RWPE1 (cell line): Measurements from ENCODE around the gene LZTS2.

Experiments used
- CTCF ChIA-PET: fragments of 350-600 bp; sonication (Branson Sonifier 250); formaldehyde crosslinking; extraction: SDS; loops from one replicate; lab custom pipeline; 2021; lab: Yijun Ruan, JAX
- POLR2A ChIA-PET: fragments of 400-600 bp; formaldehyde crosslinking; extraction: SDS; loops from one replicate; lab custom pipeline; 2020; ENCODE audit warnings: antibody characterized with exemption; ENCODE audit not compliant: low non-redundant PET; lab: Yijun Ruan, JAX
- DNase-seq: peaks from one replicate; pipeline ENCODE4 v3.0.0; 2012; ENCODE audit warnings: low spot score
- H3K27ac ChIP-seq: fragments of 450-650 bp; 2 replicates; pipeline ENCODE4 v1.5.1; 2017
- CTCF ChIP-seq: fragments of 450-650 bp; conservative IDR thresholded peaks from 2 replicates; pipeline ENCODE4 v1.5.1; 2017; ENCODE audit warnings: low read depth, mild to moderate bottlenecking

Gene LZTS2

DNA sequence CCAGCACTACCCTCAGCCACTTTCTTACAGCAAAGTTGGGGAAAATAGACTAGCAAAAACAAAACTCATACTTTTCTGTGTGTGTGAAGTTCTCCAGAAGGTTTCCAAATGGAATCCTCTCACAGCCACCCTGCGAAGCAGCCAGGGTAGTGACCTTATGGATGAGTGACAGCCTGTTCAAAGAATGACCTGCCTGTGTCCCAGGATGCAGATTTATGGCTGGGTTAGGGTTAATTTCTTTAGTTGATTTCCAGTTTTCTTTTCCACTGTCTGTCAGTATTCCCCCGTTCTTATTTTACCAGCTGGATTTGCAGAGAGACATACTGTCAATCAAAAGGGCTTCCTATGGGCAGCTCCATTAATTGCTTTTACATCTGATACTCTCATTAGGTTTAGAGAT lies 32.7 kb upstream of the LZTS2 start:
- no peak overlapping the region for H3K27ac ChIP-seq
- ChIA-PET CTCF (interaction anchor here (0.6 to 1.7 kb wide), 4 partner anchors 27 to 56 kb away, joined by 3 to 6 read pairs (median 5); no protein-coding TSS in a partner anchor), POLR2A (interaction anchor here (0.7 kb wide), 1 partner anchor 409 kb away, joined by 3 read pairs; no protein-coding TSS in a partner anchor)
- no peak for TF ChIP-seq CTCF
- DNase-seq: no peak

DNA sequence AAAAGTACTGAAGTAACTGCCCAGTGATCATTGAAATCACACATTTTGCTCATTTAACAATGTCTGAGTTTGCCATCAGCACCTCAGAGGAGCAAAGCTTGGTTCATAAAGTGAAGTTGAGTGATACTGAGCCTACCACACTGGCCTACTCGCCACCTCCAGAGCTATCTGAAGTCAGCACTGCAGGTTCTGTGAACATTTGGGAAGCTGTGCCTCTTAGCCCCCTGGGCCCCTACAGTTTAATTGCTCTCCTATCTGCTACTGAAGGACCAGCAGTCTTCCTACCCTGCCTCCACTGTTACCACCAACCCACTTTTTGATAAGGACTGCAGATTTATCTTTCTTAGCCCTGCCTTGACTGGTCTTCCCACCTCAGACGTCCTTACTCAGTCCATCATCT lies 32.3 kb upstream of the LZTS2 start:
- POLR2A ChIA-PET: interaction anchor here (0.7 kb wide), 1 partner anchor 409 kb away, joined by 3 read pairs; no protein-coding TSS in a partner anchor
- DNase-seq: no peak
- CTCF ChIA-PET: interaction anchor here (0.5 to 1.5 kb wide), 3 partner anchors 26 to 663 kb away, joined by 3 to 4 read pairs (median 3); no protein-coding TSS in a partner anchor
- H3K27ac ChIP-seq: no peak overlapping the region
- TF ChIP-seq CTCF: no peak

DNA sequence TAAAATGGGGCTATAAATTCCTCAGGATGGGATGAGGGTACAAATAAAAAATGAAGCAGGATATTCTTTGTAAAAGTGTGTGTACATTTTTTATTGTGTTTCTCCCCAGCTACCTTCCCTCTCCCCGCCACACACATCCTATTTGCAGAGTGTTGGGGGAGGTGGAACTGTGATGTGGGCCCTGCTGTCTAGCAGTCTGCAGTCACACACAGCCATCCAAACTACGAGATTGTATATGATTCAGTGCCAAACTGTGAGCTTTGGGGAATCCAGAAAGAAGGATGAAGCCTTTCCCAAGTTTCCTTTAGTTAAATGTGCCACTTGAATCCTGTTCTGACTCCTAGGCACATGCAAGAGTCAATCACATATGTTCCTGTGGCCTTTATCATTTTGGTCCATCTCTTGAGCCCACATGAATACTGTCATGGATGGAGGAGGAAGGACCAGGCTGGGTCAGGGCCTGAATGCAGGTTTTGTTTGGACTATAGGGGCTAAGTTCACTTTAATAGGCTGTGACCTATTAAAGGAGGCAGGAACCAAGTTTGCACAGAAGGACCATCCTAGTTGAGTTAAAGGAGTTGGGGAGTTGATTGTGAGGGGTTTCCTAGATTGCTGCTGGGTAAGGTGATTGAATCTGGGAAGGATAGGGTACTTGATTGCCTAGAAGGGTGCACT lies 31.4 kb upstream of the LZTS2 start:
- DNase-seq: no peak
- ChIA-PET POLR2A (no interaction called here), CTCF (interaction anchor here (0.5 to 1.7 kb wide), 8 partner anchors 11 to 662 kb away, joined by 3 to 6 read pairs (median 4); no protein-coding TSS in a partner anchor)
- TF ChIP-seq CTCF: no peak
- no peak overlapping the region for H3K27ac ChIP-seq

- POLR2A ChIA-PET: interaction anchor here (0.7 kb wide), 1 partner anchor 24 kb away, joined by 4 read pairs; no protein-coding TSS in a partner anchor
- no peak for DNase-seq
- no peak for TF ChIP-seq CTCF
- no peak overlapping the region for H3K27ac ChIP-seq
- CTCF ChIA-PET: interaction anchor here (0.6 to 1.7 kb wide), 6 partner anchors 12 to 47 kb away, joined by 3 to 6 read pairs (median 4); no protein-coding TSS in a partner anchor
These were observed 30.8 kb upstream of the LZTS2 start for GRCh38 chr10:100968863-100969186.

- TF ChIP-seq CTCF: peak; percentile 70
- no peak within 1 kb of the TSS for H3K27ac ChIP-seq
- POLR2A ChIA-PET: interaction anchor here (0.7 kb wide), 1 partner anchor 23 kb away, joined by 4 read pairs; no protein-coding TSS in a partner anchor
- CTCF ChIA-PET: interaction anchor here (0.6 to 1.7 kb wide), 8 partner anchors 12 to 724 kb away, joined by 3 to 6 read pairs (median 4); no protein-coding TSS in a partner anchor
- peak; percentile 54 for DNase-seq
These were observed 30.2 kb upstream of the LZTS2 start, which contains the start of gene SEMA4G for GRCh38 chr10:100969187-100970075. TSS of gene SEMA4G (plus strand) at chr10:100969504. CDS start at chr10:100972913, 3,409 bp downstream.
